GM18511 (cell line): ENCODE measurements around the gene GDA.

Experiments used
- ATAC-seq: cut with Tn5 transposase; IDR thresholded peaks from one replicate; pipeline ENCODE4 v1.9.1; 2021; ENCODE audit warnings: mild to moderate bottlenecking, moderate library complexity; ENCODE audit not compliant: unreplicated experiment

GDA gene

GRCh38 chr9:72150127-72150526, 887 bp downstream of the GDA start:
- no peak for ATAC-seq

GRCh38 chr9:72150661-72151060, 1.4 kb downstream of the GDA start:
- ATAC-seq: no peak

DNA sequence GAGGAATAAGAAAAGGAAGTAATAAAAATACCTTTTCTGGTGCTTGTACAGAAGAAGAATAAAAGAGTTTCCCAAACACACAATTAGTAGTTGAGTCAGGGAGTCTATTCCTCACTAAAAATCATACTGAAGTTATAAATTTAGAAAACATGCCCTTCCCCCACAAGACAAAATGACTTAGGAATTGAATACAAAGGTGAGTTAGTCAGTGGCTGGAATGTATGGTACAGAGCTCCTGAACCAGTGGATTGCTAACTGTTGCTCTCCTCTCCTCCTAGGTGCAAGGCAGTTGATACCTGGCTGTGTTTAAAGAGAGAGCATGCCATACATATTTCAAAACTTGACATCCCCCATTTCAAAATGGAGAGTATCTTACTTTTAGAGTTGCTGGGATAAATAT, 1.9 kb downstream of the GDA start:
- no peak for ATAC-seq

DNA sequence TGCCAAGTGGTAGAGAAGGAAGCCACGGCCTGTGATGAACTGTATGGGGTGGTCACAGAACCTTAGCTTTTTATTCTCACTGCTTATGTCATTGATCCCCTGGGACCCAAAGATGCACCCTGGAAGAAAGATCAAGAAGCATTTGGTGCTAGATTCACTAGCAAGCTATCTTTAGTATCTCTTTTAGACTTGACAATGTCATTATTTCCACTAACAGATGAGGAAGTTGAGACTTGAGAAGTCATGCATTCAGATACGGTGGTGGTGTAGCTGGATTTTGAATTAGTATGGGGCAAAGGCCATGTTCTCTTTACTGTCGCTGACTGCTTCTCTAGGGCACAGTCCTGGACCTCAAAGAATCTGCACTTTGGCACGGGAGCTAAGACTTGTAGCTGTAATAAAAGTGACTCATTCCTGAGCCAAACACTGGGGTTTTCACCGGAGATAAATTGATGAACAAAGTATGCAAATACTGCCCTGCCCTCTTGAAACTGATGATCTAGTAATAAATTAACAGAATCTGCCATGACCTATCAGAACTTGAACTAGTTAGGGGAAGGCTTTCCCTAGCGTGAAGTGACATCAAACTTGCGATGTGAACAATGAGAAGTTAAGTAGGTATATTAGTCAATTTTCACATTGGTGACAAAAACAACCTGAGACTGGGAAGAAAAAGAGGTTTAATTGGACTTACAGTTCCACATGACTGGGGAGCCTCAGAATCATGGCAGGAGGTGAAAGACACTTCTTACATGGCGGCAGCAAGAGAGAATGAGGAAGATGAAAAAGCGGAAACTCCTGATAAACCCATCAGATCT, 5.4 kb downstream of the GDA start:
- ATAC-seq: peak; percentile 91

DNA sequence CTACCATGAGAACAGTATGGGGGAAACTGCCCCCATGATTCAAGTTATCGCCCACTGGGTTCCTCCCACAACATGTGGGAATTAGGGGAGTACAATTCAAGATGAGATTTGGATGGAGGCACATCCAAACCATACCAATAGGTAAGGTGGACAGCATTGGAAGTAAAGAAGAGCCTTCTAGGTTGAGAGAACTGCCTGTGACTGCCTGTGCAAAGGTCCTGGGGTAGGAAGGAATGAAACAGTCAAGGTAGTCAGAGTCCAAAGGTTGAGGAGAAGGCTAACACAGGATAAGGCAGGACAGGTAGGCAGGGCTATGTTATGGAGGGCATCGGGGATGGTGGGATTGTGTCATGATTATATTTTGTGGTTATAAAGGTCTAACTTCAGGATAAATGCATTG, 6.1 kb downstream of the GDA start:
- no peak for ATAC-seq

DNA sequence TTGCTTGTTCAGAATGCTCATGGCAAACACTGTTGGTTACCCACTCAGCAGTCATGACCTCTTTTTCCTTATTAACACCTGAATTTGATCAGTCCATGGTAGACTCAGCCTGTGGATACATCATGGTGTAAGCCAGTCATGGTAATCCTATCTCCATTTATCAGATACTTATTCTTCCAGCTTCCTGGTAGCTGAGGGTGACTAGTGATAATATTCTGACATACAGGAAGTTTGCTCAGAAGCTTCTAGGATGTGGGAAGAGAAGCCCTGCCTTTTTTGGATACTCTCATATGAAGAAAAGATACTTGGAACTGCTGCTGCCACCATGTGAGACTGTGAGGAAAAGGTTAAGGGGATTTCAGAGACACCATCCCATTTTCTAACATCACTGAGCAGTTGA, 7.3 kb downstream of the GDA start:
- ATAC-seq: no peak

GRCh38 chr9:72158680-72159079, 9.4 kb downstream of the GDA start:
- ATAC-seq: no peak

DNA sequence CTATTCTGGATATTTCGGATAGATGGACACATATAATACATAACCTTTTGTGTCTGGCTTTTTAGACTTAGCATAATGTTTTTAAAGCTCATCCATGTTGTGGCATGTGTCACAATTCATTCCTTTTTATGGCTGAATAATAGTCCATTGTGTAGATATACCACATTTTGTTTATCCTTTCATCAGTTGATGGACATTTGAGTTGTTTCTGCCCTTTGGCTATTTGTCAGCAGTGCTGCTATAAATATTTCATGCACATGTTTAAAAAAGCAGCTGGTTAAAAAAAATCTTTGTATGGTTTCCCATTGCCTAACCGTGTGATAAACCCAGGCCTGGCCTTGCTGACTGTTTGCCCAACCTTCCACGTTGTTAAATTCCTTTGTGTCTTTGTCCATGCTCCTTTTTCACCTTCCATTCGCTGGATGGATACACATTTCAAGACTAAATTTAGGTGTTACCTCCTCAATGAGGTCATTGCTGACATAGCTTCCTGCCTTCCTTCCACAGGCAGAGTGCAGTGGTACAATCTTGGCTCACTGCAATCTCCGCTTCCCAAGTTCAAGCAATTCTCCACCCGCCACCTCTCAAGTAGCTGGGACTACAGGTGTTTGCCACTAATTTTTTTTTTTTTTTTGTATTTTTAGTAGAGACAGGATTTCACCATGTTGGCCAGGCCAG, 11.3 kb downstream of the GDA start:
- no peak for ATAC-seq

GRCh38 chr9:72165326-72165725, 16.1 kb downstream of the GDA start:
- no peak for ATAC-seq

DNA sequence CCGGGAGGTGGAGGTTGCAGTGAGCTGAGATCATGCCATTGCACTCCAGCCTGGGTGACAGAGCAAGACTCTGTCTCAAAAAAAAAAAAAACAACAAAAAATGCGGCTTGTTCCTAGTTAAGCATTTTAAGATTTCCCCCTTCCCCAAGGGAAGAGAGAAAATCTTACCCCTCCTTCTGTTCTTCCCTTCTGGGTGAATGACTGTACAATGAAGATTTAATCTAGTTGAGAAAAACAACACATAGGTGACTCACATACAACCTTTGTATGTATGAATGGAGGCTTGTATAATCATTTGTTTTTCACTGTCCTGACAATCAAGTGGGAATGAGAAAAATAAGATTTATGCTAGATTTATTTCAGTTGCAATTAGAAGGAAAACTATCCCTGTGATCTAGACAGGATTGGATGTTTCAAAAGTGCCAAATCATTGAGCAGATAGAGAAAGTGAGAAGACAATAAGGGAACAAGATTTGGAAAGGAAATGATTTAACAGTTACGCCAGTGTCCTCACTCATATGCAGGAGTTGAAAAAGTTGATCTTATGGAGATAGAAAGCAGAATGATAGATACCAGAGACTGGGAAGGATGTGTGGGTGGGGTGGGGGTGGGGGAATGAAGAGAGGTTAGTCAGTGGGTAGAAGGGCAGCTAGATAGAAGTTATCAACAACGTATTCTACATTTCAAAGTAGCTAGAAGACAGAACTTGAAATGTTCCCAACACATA, 16.7 kb downstream of the GDA start:
- no peak for ATAC-seq

DNA sequence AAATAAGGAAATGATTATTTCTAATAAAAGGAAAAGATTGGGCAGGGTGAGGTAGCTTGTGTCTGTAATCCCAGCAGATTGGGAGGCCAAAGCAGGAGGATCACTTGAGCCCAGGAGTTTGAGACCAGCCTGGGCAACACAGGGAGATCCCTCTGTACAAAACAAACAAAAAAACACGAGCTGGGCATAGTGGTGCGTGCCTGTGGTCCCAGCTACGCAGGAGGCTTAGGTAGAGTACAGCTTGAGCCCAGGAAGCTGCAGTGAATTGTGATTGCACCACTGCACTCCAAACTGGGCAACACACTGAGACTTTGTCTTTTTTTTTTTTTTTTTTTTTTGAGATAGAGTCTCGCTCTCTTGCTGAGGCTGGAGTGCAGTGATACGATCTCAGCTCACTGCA, 18.8 kb downstream of the GDA start:
- ATAC-seq: no peak

DNA sequence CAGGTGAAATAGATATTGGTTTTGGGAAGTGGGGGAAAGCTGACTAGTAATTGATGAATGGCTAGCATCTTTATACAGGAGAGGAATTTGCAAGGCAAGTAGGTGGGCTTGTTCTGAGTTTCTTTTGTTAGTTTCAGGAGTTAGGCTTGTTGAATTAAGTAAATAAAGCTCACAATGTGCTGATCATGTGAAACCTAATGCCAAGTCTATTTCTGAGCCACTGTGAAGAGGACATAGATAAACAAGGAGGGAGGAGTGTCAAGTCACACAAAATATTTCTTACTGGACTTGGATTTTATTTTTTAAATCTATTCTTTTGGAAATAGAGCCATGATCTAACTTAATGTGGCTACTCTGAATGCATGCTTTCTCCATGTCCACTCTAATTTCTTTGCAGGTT, 19.9 kb downstream of the GDA start:
- ATAC-seq: no peak

- no peak for ATAC-seq
Observed at GRCh38 chr9:72173080-72173479, 23.8 kb downstream of the GDA start.

- no peak for ATAC-seq
Observed at GRCh38 chr9:72185561-72185960, 36.3 kb downstream of the GDA start.

- ATAC-seq: no peak
Observed at GRCh38 chr9:72187121-72187695, 38.0 kb downstream of the GDA start.

DNA sequence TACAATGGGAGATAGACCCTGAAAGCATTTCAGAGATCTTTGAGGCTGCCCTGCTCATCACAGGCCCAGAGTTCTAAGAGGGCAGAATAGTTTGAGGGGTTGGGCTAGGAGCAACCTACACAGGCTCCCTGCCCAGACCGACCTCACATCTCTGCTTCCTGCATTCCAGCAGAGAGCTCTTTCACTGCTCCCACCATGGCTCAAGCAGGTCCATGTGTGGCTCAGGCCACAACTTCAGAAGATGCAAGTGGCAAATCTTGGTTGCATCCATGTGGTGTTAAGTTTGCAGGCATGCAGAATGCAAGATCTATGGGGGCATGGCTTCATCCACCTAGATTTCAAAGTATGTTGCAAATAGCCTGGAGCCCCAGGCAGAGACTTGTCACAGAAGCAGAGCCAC, 39.0 kb downstream of the GDA start:
- no peak for ATAC-seq

DNA sequence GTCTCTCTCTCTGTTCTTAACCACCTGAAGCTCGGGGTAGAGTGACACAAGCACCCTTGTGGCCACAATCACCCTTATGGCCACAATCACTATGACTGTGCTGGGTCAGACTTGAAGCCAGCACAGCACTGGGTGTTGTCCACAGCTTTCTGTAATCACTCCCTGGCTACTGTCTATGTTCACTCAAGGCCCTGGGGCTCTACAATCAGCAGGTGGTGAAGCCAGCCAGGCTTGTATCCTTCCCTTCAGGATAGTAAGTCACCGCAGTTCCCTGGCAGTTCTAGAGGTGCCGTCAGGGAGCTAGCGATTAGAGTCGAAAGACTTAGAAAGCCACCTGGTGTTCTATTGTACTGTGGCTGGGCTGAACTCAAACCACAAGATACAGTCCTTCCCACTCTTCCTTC, 44.2 kb downstream of the GDA start:
- peak; percentile 93 for ATAC-seq

DNA sequence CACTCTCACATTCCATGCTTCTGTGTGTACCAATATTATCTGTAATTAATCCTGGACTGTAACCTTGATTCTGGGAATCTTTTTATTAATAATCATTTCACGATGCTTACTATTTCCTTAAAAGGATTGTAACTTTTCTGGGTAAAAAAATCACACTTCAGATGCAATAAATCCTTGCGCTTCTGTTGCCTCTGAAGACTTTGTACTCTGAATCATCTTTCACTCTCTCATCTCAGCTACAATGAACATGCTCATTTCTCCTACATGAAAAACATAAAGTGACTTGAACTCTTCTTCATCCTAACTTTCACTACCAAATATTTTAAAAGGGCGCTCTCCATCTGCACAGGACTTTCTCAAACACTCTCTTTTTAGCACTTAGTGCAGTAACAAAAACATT, 50.0 kb downstream of the GDA start:
- no peak for ATAC-seq

DNA sequence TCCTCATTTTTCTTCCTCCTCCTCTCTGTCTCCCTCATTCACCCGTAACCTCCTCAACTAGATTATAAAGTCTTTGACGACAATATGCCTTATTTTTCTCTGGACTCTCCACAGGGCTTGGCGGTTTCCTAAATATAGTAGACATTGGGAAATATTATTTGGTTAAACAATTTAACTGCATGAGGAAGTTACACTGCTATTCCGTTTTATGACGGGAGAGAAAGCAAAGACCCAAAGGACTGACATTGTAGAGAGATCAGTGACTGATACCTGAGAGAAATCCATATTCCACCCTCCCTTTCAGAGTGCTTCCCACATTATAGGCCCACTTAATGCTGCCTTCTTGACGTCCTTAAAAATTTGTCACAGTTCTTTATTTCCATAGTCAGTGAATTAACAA, 51.2 kb downstream of the GDA start:
- ATAC-seq: no peak

DNA sequence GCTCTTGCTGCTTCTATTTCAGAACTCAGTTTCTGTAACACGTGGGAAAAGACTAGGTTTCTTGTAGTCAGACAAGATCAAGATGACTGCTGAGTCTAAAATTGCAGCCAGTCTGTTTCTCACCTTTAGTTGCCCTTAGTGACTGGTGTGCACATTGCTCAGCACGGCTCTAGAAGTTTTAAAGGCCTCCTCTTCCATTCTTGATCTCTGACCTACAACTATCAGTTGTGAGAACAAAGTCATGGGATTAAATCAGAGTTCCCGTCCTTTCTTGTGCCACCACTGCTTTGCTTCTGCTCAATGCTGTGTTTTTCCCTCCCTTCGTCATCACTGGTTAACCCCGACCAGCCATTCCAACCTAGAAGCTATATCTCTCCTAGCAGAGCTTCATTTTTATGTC, 52.8 kb downstream of the GDA start:
- ATAC-seq: no peak

GRCh38 chr9:72203205-72203803, 54.1 kb downstream of the GDA start:
- peak; percentile 38 for ATAC-seq
